ENCODE data around the gene FAM107B.

The FAM107B gene

GRCh38 chr10:14554091-14554490 lies 220.6 kb downstream of the FAM107B start:
- Histone ChIP-seq H3K9ac (ENCODE audit: low read length) (no peak overlapping the region), H3K27ac (ENCODE audit: low read depth, low read length) (no peak overlapping the region), H3K79me2 (ENCODE audit: control insufficient read depth, insufficient read depth, low read length) (peaks cover 3% of the 10 kb centered on the region), H3K4me2 (ENCODE audit: low read length) (no peak overlapping the region), H3K56ac (ENCODE audit: low read length) (no peak overlapping the region), H3K36me3 (ENCODE audit: control insufficient read depth, insufficient read depth, low read length) (no peaks in the 10 kb centered on the region), H2BK15ac (replicated peaks; ENCODE audit: low read depth) (no peak overlapping the region), H3K79me1 (ENCODE audit: low read length) (peaks cover 9% of the 10 kb centered on the region), H2BK5ac (ENCODE audit: low read length) (no peak overlapping the region), H3K4ac (ENCODE audit: low read depth, low read length) (no peak overlapping the region), H3K27me3 (ENCODE audit: insufficient read depth, low read length, poor library complexity) (no peaks in the 10 kb centered on the region), H2AK5ac (ENCODE audit: low read length) (no peak overlapping the region), H3K4me1 (ENCODE audit: control insufficient read depth, low read depth, low read length) (peaks cover 12% of the 10 kb centered on the region), H4K5ac (ENCODE audit: low read length) (no peak overlapping the region), H3K4me3 (ENCODE audit: low read length) (no peak overlapping the region), H2BK120ac (ENCODE audit: low read depth, low read length) (no peak overlapping the region), H3K23ac (ENCODE audit: low read length) (no peak overlapping the region), H3K18ac (ENCODE audit: low read length) (no peak overlapping the region), H4K8ac (ENCODE audit: low read depth, low read length) (no peak overlapping the region)
- no CpG with 5 or more reads among the region's 3 CpGs for WGBS (ENCODE audit: extremely low coverage, insufficient coverage, low lambda C conversion rate)
- peak; percentile 80 for DNase-seq

- peaks cover 9% of the 10 kb centered on the region for H3K79me1 ChIP-seq (ENCODE audit: low read length)
- no peak overlapping the region for H3K18ac ChIP-seq (ENCODE audit: low read length)
- no peak overlapping the region for H2BK120ac ChIP-seq (ENCODE audit: low read depth, low read length)
- H4K5ac ChIP-seq (ENCODE audit: low read length), result no peak overlapping the region
- H2BK5ac ChIP-seq (ENCODE audit: low read length), result no peak overlapping the region
- H2BK15ac ChIP-seq (replicated peaks; ENCODE audit: low read depth), result no peak overlapping the region
- H3K79me2 ChIP-seq (ENCODE audit: control insufficient read depth, insufficient read depth, low read length), result peaks cover 3% of the 10 kb centered on the region
- no peak overlapping the region for H4K8ac ChIP-seq (ENCODE audit: low read depth, low read length)
- no peaks in the 10 kb centered on the region for H3K36me3 ChIP-seq (ENCODE audit: control insufficient read depth, insufficient read depth, low read length)
- peak; percentile 11 for DNase-seq
- H2AK5ac ChIP-seq (ENCODE audit: low read length), result no peak overlapping the region
- H3K27me3 ChIP-seq (ENCODE audit: insufficient read depth, low read length, poor library complexity), result no peaks in the 10 kb centered on the region
- no peak overlapping the region for H3K56ac ChIP-seq (ENCODE audit: low read length)
- H3K4me3 ChIP-seq (ENCODE audit: low read length), result no peak overlapping the region
- no peak overlapping the region for H3K4ac ChIP-seq (ENCODE audit: low read depth, low read length)
- no peak overlapping the region for H3K27ac ChIP-seq (ENCODE audit: low read depth, low read length)
- no peak overlapping the region for H3K23ac ChIP-seq (ENCODE audit: low read length)
- peaks cover 12% of the 10 kb centered on the region for H3K4me1 ChIP-seq (ENCODE audit: control insufficient read depth, low read depth, low read length)
- WGBS (ENCODE audit: extremely low coverage, insufficient coverage, low lambda C conversion rate), result no CpG with 5 or more reads among the region's 1 CpG
- H3K9ac ChIP-seq (ENCODE audit: low read length), result no peak overlapping the region
- H3K4me2 ChIP-seq (ENCODE audit: low read length), result no peak overlapping the region
Observed at GRCh38 chr10:14553448-14553847, 221.2 kb downstream of the FAM107B start.

- no peaks in the 10 kb centered on the region for H3K36me3 ChIP-seq (ENCODE audit: control insufficient read depth, insufficient read depth, low read length)
- H3K4me2 ChIP-seq (ENCODE audit: low read length), result no peak overlapping the region
- H2BK15ac ChIP-seq (replicated peaks; ENCODE audit: low read depth), result no peak overlapping the region
- no peak overlapping the region for H3K18ac ChIP-seq (ENCODE audit: low read length)
- H3K27ac ChIP-seq (ENCODE audit: low read depth, low read length), result no peak overlapping the region
- H3K27me3 ChIP-seq (ENCODE audit: insufficient read depth, low read length, poor library complexity), result no peaks in the 10 kb centered on the region
- no peaks in the 10 kb centered on the region for H3K79me2 ChIP-seq (ENCODE audit: control insufficient read depth, insufficient read depth, low read length)
- H2BK120ac ChIP-seq (ENCODE audit: low read depth, low read length), result no peak overlapping the region
- H3K79me1 ChIP-seq (ENCODE audit: low read length), result peaks cover 6% of the 10 kb centered on the region
- H4K5ac ChIP-seq (ENCODE audit: low read length), result no peak overlapping the region
- no peak overlapping the region for H2AK5ac ChIP-seq (ENCODE audit: low read length)
- H3K56ac ChIP-seq (ENCODE audit: low read length), result no peak overlapping the region
- DNase-seq, result no peak
- no peak overlapping the region for H3K4me3 ChIP-seq (ENCODE audit: low read length)
- no peak overlapping the region for H2BK5ac ChIP-seq (ENCODE audit: low read length)
- H3K23ac ChIP-seq (ENCODE audit: low read length), result no peak overlapping the region
- WGBS (ENCODE audit: extremely low coverage, insufficient coverage, low lambda C conversion rate), result no CpG with 5 or more reads among the region's 4 CpGs
- peaks cover 16% of the 10 kb centered on the region for H3K4me1 ChIP-seq (ENCODE audit: control insufficient read depth, low read depth, low read length)
- H3K4ac ChIP-seq (ENCODE audit: low read depth, low read length), result no peak overlapping the region
- no peak overlapping the region for H4K8ac ChIP-seq (ENCODE audit: low read depth, low read length)
- H3K9ac ChIP-seq (ENCODE audit: low read length), result no peak overlapping the region
Observed at GRCh38 chr10:14552015-14552414, 222.7 kb downstream of the FAM107B start.

DNA sequence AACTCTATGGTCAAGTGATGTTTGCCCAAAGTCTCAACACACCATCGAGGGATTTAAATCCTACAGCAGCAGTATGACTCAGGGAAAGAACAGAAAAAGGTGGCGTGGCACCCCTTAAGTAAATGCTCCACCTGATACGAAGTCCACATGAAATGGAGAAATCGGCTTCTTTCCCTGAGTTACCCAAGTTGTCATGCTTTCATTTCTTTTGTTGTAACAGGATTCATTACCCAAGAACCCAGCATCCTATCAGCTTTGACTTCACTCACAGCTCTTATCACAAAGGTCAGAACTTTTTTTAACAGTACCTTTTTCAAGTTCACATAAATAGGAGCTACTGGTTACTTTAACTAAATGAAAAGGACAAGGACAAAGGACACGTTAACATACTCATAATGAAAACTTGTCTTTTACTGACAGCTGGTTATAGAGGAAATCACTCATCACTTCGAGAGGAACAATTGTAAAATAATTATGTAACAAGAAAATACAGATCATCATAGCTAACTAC lies 224.2 kb downstream of the FAM107B start:
- Histone ChIP-seq H3K56ac (ENCODE audit: low read length) (no peak overlapping the region), H3K79me2 (ENCODE audit: control insufficient read depth, insufficient read depth, low read length) (no peaks in the 10 kb centered on the region), H3K23ac (ENCODE audit: low read length) (no peak overlapping the region), H4K5ac (ENCODE audit: low read length) (no peak overlapping the region), H3K79me1 (ENCODE audit: low read length) (peaks cover 3% of the 10 kb centered on the region), H3K27me3 (ENCODE audit: insufficient read depth, low read length, poor library complexity) (no peaks in the 10 kb centered on the region), H3K4me1 (ENCODE audit: control insufficient read depth, low read depth, low read length) (peaks cover 16% of the 10 kb centered on the region), H3K18ac (ENCODE audit: low read length) (no peak overlapping the region), H3K4me2 (ENCODE audit: low read length) (no peak overlapping the region), H3K4ac (ENCODE audit: low read depth, low read length) (no peak overlapping the region), H4K8ac (ENCODE audit: low read depth, low read length) (no peak overlapping the region), H3K27ac (ENCODE audit: low read depth, low read length) (no peak overlapping the region), H3K4me3 (ENCODE audit: low read length) (no peak overlapping the region), H3K36me3 (ENCODE audit: control insufficient read depth, insufficient read depth, low read length) (no peaks in the 10 kb centered on the region), H3K9ac (ENCODE audit: low read length) (no peak overlapping the region), H2AK5ac (ENCODE audit: low read length) (no peak overlapping the region), H2BK120ac (ENCODE audit: low read depth, low read length) (no peak overlapping the region), H2BK15ac (replicated peaks; ENCODE audit: low read depth) (no peak overlapping the region), H2BK5ac (ENCODE audit: low read length) (no peak overlapping the region)
- DNase-seq, result no peak
- no CpG with 5 or more reads among the region's 6 CpGs for WGBS (ENCODE audit: extremely low coverage, insufficient coverage, low lambda C conversion rate)

DNA sequence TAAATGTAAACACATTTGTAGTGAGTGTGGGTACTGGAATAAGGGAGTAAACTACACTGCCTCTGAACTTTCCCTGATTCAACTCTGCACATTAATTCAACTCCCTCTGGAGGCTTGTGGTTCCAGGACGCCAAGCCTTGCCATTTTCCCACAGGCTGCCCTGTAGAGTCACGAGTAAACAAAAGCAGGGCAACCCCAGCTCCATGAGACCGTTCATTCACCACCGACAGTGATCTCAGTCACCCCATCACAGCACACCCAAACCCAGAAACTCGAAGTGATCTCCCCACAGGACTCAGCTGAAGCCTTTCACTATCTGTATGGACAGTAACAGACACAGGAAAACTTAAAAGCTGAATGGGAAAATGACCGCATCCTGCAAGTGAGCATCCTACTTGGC lies 225.2 kb downstream of the FAM107B start:
- Histone ChIP-seq H2BK15ac (replicated peaks; ENCODE audit: low read depth) (no peak overlapping the region), H3K9ac (ENCODE audit: low read length) (no peak overlapping the region), H3K4ac (ENCODE audit: low read depth, low read length) (no peak overlapping the region), H4K8ac (ENCODE audit: low read depth, low read length) (no peak overlapping the region), H3K18ac (ENCODE audit: low read length) (no peak overlapping the region), H3K56ac (ENCODE audit: low read length) (no peak overlapping the region), H3K79me2 (ENCODE audit: control insufficient read depth, insufficient read depth, low read length) (no peaks in the 10 kb centered on the region), H3K4me1 (ENCODE audit: control insufficient read depth, low read depth, low read length) (peaks cover 14% of the 10 kb centered on the region), H2AK5ac (ENCODE audit: low read length) (no peak overlapping the region), H3K4me2 (ENCODE audit: low read length) (no peak overlapping the region), H4K5ac (ENCODE audit: low read length) (no peak overlapping the region), H3K36me3 (ENCODE audit: control insufficient read depth, insufficient read depth, low read length) (no peaks in the 10 kb centered on the region), H3K4me3 (ENCODE audit: low read length) (no peak overlapping the region), H3K27me3 (ENCODE audit: insufficient read depth, low read length, poor library complexity) (no peaks in the 10 kb centered on the region), H3K79me1 (ENCODE audit: low read length) (peaks cover 3% of the 10 kb centered on the region), H3K27ac (ENCODE audit: low read depth, low read length) (no peak overlapping the region), H2BK5ac (ENCODE audit: low read length) (no peak overlapping the region), H3K23ac (ENCODE audit: low read length) (no peak overlapping the region), H2BK120ac (ENCODE audit: low read depth, low read length) (no peak overlapping the region)
- no CpG with 5 or more reads among the region's 6 CpGs for WGBS (ENCODE audit: extremely low coverage, insufficient coverage, low lambda C conversion rate)
- DNase-seq, result no peak

- Histone ChIP-seq H3K79me1 (ENCODE audit: low read length) (peaks cover 1% of the 10 kb centered on the region), H3K23ac (ENCODE audit: low read length) (no peak overlapping the region), H4K5ac (ENCODE audit: low read length) (no peak overlapping the region), H3K18ac (ENCODE audit: low read length) (no peak overlapping the region), H2BK5ac (ENCODE audit: low read length) (no peak overlapping the region), H3K79me2 (ENCODE audit: control insufficient read depth, insufficient read depth, low read length) (no peaks in the 10 kb centered on the region), H3K4ac (ENCODE audit: low read depth, low read length) (no peak overlapping the region), H3K9ac (ENCODE audit: low read length) (no peak overlapping the region), H2BK15ac (replicated peaks; ENCODE audit: low read depth) (no peak overlapping the region), H4K8ac (ENCODE audit: low read depth, low read length) (no peak overlapping the region), H3K27me3 (ENCODE audit: insufficient read depth, low read length, poor library complexity) (no peaks in the 10 kb centered on the region), H2BK120ac (ENCODE audit: low read depth, low read length) (no peak overlapping the region), H3K4me3 (ENCODE audit: low read length) (no peak overlapping the region), H2AK5ac (ENCODE audit: low read length) (no peak overlapping the region), H3K36me3 (ENCODE audit: control insufficient read depth, insufficient read depth, low read length) (no peaks in the 10 kb centered on the region), H3K4me1 (ENCODE audit: control insufficient read depth, low read depth, low read length) (peaks cover 9% of the 10 kb centered on the region), H3K27ac (ENCODE audit: low read depth, low read length) (no peak overlapping the region), H3K56ac (ENCODE audit: low read length) (no peak overlapping the region), H3K4me2 (ENCODE audit: low read length) (no peak overlapping the region)
- no CpG with 5 or more reads among the region's 3 CpGs for WGBS (ENCODE audit: extremely low coverage, insufficient coverage, low lambda C conversion rate)
- DNase-seq, result no peak
Observed at GRCh38 chr10:14548970-14549369, 225.7 kb downstream of the FAM107B start.

All from mesendoderm (in vitro differentiated cells).